ENCODE measurements around the gene KCNT1. TPM values are rescaled to one million over a fixed set of nuclear protein-coding genes. Genes with fewer than 3 reads are reported as not detected.

The KCNT1 gene
- polyA plus RNA-seq, 6 donors from 2014 or later, result not detected

GRCh38 chr9:135711881-135712280 is 9.9 kb downstream of the KCNT1 start:
- DNase-seq (no peak), ATAC-seq (ENCODE audit: low read depth in 2 of 2) (no peak)
- H3K27me3 Mint-ChIP-seq, result peaks cover 13 to 46% (median 38%) of the 10 kb centered on the region in 3 donors
- H3K4me3 Mint-ChIP-seq, result no peak overlapping the region
- H3K27ac Mint-ChIP-seq, result no peak overlapping the region
- no peaks in the 10 kb centered on the region for H3K9me3 Mint-ChIP-seq
- H3K4me1 Mint-ChIP-seq, result peaks cover 0 to 5% (median 2%) of the 10 kb centered on the region in 3 donors
- no peaks in the 10 kb centered on the region for H3K36me3 Mint-ChIP-seq

GRCh38 chr9:135712613-135713295 is 10.8 kb downstream of the KCNT1 start:
- Mint-ChIP-seq H3K27ac (peak overlapping the region in 1 of 6 donors; percentile 12), H3K4me3 (no peak overlapping the region), H3K9me3 (no peaks in the 10 kb centered on the region), H3K36me3 (no peaks in the 10 kb centered on the region), H3K4me1 (peaks cover 0 to 5% (median 2%) of the 10 kb centered on the region in 3 donors), H3K27me3 (peaks cover 15 to 53% (median 47%) of the 10 kb centered on the region in 3 donors)
- no peak for ATAC-seq (ENCODE audit: low read depth in 2 of 2)
- DNase-seq, result no peak

DNA sequence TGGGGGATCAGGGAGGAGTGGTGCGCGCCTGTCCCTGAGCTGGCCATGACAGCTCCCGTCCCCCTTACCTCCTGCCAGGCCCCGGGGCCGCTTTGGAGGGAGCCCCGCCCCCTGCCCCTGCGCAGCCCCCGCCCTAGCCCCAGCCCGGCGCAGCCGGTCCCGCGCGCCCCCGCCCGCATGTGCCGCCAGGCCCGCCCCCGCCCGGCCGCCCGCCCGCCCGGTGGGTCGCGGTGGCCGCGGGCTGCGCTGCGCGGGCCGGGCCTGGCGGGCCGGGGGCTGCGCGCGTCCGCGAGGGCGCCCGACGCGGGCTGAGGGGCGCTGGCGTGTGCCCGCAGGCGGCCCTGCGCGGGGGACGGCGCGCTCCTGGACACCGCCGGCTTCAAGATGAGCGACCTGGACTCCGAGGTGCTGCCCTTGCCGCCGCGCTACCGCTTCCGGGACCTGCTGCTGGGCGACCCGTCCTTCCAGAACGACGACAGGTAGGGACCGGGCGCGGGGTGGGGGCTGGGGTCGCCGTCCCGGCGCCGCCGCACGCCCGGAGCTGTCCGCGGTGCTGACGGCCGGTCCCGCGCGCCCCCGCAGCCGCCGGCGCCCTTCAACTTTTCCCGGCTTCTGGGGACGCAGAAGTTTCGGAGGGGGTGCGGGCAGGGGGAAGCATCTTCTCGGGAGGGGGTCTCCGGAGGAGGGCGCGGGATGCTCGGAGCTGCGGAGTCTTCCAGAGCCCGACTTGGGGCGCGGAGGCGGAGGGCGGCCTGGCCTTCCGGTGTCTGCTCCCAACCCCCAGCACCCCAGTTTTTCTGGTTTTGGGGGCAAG is 12.5 kb downstream of the KCNT1 start:
- H3K36me3 Mint-ChIP-seq, result no peaks in the 10 kb centered on the region
- ATAC-seq (ENCODE audit: low read depth in 2 of 2), result no peak
- H3K4me3 Mint-ChIP-seq, result peak overlapping the region in 1 of 8 donors; percentile 37
- H3K9me3 Mint-ChIP-seq, result no peaks in the 10 kb centered on the region
- peaks cover 15 to 59% (median 54%) of the 10 kb centered on the region in 3 donors for H3K27me3 Mint-ChIP-seq
- H3K4me1 Mint-ChIP-seq, result peaks cover 0 to 5% (median 2%) of the 10 kb centered on the region in 3 donors
- H3K27ac Mint-ChIP-seq, result no peak overlapping the region
- no peak for DNase-seq

DNA sequence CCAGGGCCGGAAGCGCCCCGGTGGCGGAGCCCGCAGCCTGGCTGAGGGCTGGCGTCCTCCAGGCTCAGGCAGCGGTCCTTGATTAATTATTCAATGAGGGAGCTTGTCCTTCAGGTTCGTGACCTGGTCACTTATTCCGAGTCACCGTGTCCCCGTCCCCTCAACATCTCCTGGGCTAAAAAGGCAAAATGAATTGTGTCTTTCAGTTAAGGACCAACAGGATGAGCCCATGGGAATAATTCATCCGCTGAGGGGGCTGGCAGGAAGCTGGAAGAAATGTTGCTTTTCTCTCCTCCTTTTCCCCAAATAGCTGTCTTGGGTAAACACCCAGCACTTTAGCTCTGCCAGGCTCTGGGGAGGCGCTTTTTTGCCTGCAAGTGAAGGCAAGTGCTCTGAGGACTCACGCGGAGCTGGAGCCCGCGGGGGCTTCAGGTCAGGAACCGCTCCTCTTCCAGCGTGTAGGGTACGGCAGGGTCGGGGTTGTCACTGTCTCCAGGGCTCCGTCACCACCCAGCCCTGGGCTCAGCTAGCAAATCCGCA is 13.1 kb downstream of the KCNT1 start:
- Mint-ChIP-seq H3K27ac (no peak overlapping the region), H3K4me3 (peak overlapping the region in 1 of 8 donors; percentile 37)

DNA sequence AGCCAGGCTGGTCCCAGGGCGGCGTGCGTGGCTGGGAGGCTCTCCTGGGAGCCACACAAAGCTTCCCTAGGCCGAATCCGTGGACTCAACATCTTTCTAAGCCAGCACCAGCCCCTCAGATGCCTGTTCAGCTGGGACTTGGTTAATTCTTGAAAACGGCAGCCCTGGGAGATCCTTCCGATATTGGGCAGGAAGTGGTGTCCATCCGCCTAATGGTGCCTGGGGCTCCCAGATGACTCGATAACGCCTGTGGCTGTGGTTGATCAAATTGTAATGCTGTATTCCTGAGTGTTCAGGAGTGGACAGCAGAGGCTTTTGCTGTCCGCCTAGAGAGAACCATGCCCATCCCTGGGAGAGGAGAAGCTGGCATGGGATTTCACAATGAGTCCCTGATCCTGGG is 14.1 kb downstream of the KCNT1 start:
- H3K27me3 Mint-ChIP-seq, result peaks cover 15 to 64% (median 48%) of the 10 kb centered on the region in 3 donors
- DNase-seq, result no peak
- ATAC-seq (ENCODE audit: low read depth in 2 of 2), result no peak

More for the DNA sequence above, 13.1 kb downstream of the KCNT1 start:
- ATAC-seq (ENCODE audit: low read depth in 2 of 2), result no peak
- no peaks in the 10 kb centered on the region for H3K9me3 Mint-ChIP-seq
- peaks cover 15 to 59% (median 54%) of the 10 kb centered on the region in 3 donors for H3K27me3 Mint-ChIP-seq
- no peaks in the 10 kb centered on the region for H3K36me3 Mint-ChIP-seq
- H3K4me1 Mint-ChIP-seq, result peaks cover 0 to 5% (median 2%) of the 10 kb centered on the region in 3 donors
- no peak for DNase-seq

GRCh38 chr9:135717410-135717809 is 15.4 kb downstream of the KCNT1 start:
- Mint-ChIP-seq H3K4me1 (peaks cover 0 to 5% (median 2%) of the 10 kb centered on the region in 3 donors), H3K27ac (no peak overlapping the region), H3K36me3 (no peaks in the 10 kb centered on the region), H3K9me3 (no peaks in the 10 kb centered on the region), H3K27me3 (peaks cover 15 to 58% (median 39%) of the 10 kb centered on the region in 3 donors), H3K4me3 (no peak overlapping the region)
- DNase-seq (no peak), ATAC-seq (ENCODE audit: low read depth in 2 of 2) (no peak)

More for the DNA sequence above, 14.1 kb downstream of the KCNT1 start:
- Mint-ChIP-seq H3K27ac (no peak overlapping the region), H3K36me3 (no peaks in the 10 kb centered on the region), H3K4me3 (no peak overlapping the region), H3K9me3 (no peaks in the 10 kb centered on the region), H3K4me1 (peaks cover 0 to 5% (median 2%) of the 10 kb centered on the region in 3 donors)

DNA sequence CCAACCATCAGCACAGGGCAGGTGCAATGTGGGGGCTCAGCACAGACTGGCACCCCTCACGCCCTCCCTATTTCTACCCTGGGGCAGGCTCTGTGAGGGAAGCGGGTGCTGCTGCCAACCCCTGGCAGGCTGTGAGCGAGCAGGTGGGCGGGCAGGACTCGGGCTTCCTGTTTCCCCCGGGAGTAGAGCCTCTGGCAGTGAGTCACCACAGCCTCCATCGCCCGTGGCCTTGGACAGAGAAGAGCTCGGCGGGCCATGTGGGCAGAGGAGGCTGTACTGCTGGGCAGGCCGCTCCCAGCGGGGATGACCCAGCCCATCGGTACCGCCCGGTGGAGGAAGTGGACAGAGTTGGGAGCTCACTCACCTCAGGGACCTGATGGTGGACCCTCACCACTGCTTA is 16.6 kb downstream of the KCNT1 start:
- Mint-ChIP-seq H3K4me3 (no peak overlapping the region), H3K36me3 (no peaks in the 10 kb centered on the region), H3K4me1 (peaks cover 0 to 4% (median 2%) of the 10 kb centered on the region in 3 donors), H3K27me3 (peaks cover 15 to 48% (median 35%) of the 10 kb centered on the region in 3 donors), H3K9me3 (no peaks in the 10 kb centered on the region), H3K27ac (no peak overlapping the region)
- DNase-seq, result no peak
- no peak for ATAC-seq (ENCODE audit: low read depth in 2 of 2)

DNA sequence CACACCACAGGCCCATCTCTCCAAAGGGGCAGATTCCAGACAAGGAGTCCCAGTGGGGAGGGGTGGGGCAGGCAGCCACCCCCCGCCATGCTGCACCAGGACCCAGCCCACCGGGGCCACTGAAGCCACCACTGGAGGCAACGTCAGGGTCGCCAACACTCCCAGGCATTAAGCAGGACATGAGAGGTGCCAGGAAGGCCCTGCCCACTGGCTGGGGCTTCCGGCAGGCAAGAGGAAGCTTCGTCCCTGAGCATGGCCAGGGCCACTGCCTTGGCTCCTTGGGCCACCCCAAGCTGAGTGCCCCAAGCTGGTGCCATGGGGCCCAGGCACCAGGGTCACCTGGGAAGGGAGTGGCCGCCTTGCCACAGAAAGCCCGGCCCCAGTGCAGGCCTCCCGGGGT is 17.5 kb downstream of the KCNT1 start:
- Mint-ChIP-seq H3K9me3 (no peaks in the 10 kb centered on the region), H3K27ac (no peak overlapping the region), H3K4me3 (no peak overlapping the region), H3K27me3 (peaks cover 15 to 50% (median 31%) of the 10 kb centered on the region in 3 donors), H3K36me3 (no peaks in the 10 kb centered on the region), H3K4me1 (no peaks in the 10 kb centered on the region)
- DNase-seq, result no peak
- ATAC-seq (ENCODE audit: low read depth in 2 of 2), result no peak

DNA sequence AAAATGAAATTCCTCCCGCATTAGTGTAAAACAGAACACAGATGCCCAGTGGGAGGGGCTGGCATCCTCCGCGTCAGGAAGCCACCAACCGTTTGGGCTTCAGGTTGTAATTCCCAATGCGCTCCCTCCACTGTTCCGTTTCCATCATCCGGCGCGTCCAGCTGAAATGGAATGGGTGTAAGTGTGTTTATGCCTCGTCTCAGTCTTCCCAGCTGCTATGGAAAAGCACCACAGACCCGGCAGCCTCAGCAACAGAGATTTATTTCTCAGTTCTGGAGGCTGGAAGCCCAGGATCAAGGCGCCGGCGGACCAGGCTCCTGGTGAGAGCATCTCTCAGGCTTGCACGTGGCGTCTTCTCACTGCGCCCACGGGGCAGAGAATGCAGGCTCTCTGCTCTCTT is 20.4 kb downstream of the KCNT1 start:
- DNase-seq (no peak), ATAC-seq (ENCODE audit: low read depth in 2 of 2) (no peak)
- peaks cover 0 to 40% (median 29%) of the 10 kb centered on the region in 3 donors for H3K27me3 Mint-ChIP-seq
- no peaks in the 10 kb centered on the region for H3K9me3 Mint-ChIP-seq
- no peaks in the 10 kb centered on the region for H3K4me1 Mint-ChIP-seq
- H3K4me3 Mint-ChIP-seq, result no peak overlapping the region
- H3K27ac Mint-ChIP-seq, result no peak overlapping the region
- no peaks in the 10 kb centered on the region for H3K36me3 Mint-ChIP-seq

- no peak overlapping the region for H3K27ac Mint-ChIP-seq
- no peak for ATAC-seq (ENCODE audit: low read depth in 2 of 2)
- H3K36me3 Mint-ChIP-seq, result peaks cover 0 to 4% of the 10 kb centered on the region in 2 donors
- DNase-seq, result no peak
- H3K9me3 Mint-ChIP-seq, result peaks cover 0 to 3% (median 0%) of the 10 kb centered on the region in 7 donors
- H3K4me1 Mint-ChIP-seq, result no peaks in the 10 kb centered on the region
- peaks cover 0 to 39% (median 21%) of the 10 kb centered on the region in 3 donors for H3K27me3 Mint-ChIP-seq
- no peak overlapping the region for H3K4me3 Mint-ChIP-seq
These were observed 22.3 kb downstream of the KCNT1 start for GRCh38 chr9:135724186-135724787.

DNA sequence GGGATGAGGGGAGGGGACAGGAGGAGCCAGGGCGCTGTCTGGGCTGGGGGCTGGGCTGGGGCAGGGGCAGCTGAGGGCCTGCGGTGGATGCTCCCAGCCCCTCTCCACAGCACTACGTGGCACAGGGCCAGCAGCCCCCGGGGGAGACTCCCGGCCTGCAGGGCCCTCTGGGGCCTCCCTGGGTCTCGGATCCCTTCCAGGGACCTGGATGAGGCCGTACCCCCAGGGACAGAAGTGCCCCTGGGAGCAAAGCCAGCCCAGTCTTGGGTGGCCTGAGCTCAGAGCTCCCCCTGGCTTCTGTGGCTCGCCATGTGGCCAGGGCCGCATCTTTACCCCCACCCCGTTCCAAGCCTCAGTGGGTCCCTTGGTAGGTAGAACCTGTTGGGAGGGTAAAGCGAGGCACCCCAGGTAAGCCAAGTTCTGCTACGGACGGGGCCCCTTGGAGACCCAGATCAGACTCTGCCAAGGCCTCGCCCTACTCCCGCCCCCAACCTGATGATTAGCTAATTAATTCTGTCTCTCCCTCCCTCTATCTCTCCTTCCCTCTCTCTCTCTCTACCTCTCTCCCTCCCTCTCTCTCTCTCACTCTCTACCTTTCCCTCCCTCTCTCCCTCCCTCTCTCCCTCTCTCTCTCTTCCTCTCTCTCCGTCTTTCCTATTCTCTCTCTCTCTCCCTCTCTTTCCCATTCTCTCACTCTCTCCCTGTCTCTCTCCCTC is 24.3 kb downstream of the KCNT1 start:
- Mint-ChIP-seq H3K27me3 (peaks cover 4 to 36% (median 21%) of the 10 kb centered on the region in 3 donors), H3K9me3 (peaks cover 5 to 12% (median 8%) of the 10 kb centered on the region in 7 donors), H3K4me3 (no peak overlapping the region), H3K27ac (no peak overlapping the region), H3K36me3 (peaks cover 4 to 15% of the 10 kb centered on the region in 2 donors), H3K4me1 (no peaks in the 10 kb centered on the region)
- DNase-seq (no peak), ATAC-seq (ENCODE audit: low read depth in 2 of 2) (no peak)

GRCh38 chr9:135727257-135727875 is 25.4 kb downstream of the KCNT1 start:
- Mint-ChIP-seq H3K4me3 (no peak overlapping the region), H3K9me3 (peaks cover 12 to 19% (median 14%) of the 10 kb centered on the region in 7 donors), H3K27me3 (peaks cover 4 to 36% (median 21%) of the 10 kb centered on the region in 3 donors), H3K27ac (no peak overlapping the region), H3K36me3 (peaks cover 4 to 22% of the 10 kb centered on the region in 2 donors), H3K4me1 (no peaks in the 10 kb centered on the region)
- ATAC-seq (ENCODE audit: low read depth in 2 of 2) (no peak), DNase-seq (no peak)

Data from naive B cell (primary cell).